NB4 (cell line): ENCODE measurements around the gene NANOS2.

Source experiments
- MYC ChIP-seq: IDR thresholded peaks from 2 replicates; pipeline ENCODE4 v1.6.1; 2011; ENCODE audit warnings: low read depth, low read length
- POLR2A ChIP-seq: IDR thresholded peaks from 2 replicates; pipeline ENCODE4 v1.6.1; 2011; ENCODE audit warnings: mild to moderate bottlenecking; ENCODE audit not compliant: insufficient read length; ENCODE audit errors: extremely low read depth

- no peak for TF ChIP-seq POLR2A
- TF ChIP-seq MYC: no peak
These were observed at the start of gene NANOS2 for GRCh38 chr19:45913874-45914830.
